HUES64 (cell line): ENCODE measurements around the gene SLC8A1.

Source experiments
- H3K27ac ChIP-seq: 2 replicates; pipeline ENCODE4 v1.7.0; 2013; ENCODE audit warnings: low read depth, low read length, inconsistent platforms
- H3K27me3 ChIP-seq: 2 replicates; pipeline ENCODE4 v1.6.1; 2013; ENCODE audit warnings: mild to moderate bottlenecking, low read length; ENCODE audit not compliant: insufficient read depth
- H3K36me3 ChIP-seq: 2 replicates; pipeline ENCODE4 v1.6.1; 2013; ENCODE audit warnings: mild to moderate bottlenecking, low read length; ENCODE audit not compliant: insufficient read depth
- H3K4me1 ChIP-seq: 2 replicates; pipeline ENCODE4 v1.6.1; 2013; ENCODE audit warnings: mild to moderate bottlenecking, low read length, moderate library complexity; ENCODE audit not compliant: insufficient read depth
- H3K4me3 ChIP-seq: 2 replicates; pipeline ENCODE4 v1.5.1; 2013; ENCODE audit warnings: mild to moderate bottlenecking, low read length, moderate library complexity
- H3K9ac ChIP-seq: 2 replicates; pipeline ENCODE4 v1.6.1; 2013; ENCODE audit warnings: mild to moderate bottlenecking, low read depth, low read length
- H3K9me3 ChIP-seq: 2 replicates; pipeline ENCODE4 v1.6.1; 2013; ENCODE audit warnings: low read depth, low read length; ENCODE audit not compliant: insufficient read depth
- WGBS: fragments of 150-250, 120-280 bp; methylation state at CpG from one replicate; pipeline ENCODE4 v1.1.7; 2013; ENCODE audit warnings: missing lambda C conversion rate; 5-methylcytosine and 5-hydroxymethylcytosine counted together

SLC8A1 gene

DNA sequence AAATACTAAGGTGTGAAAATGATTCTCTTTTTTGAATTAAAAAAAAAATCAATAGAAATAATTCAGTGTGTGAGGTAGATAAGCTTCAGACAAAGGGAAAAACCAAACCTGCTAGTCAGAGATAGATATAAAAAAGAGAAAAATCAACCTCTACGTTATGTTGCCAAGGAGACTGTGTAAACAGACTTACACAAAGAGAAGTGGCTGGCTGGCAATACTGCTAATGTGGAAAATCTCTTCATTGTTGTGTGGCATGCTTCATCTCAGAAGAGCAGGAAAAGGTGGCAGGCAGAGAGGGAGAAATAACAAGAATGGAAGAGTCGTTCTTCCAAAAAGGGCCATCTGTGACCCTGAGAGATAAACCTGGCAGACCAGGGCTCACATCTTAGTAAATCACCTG lies 200.8 kb downstream of the SLC8A1 start:
- no peak overlapping the region for H3K4me3 ChIP-seq
- H3K27me3 ChIP-seq = no peaks in the 10 kb centered on the region
- H3K27ac ChIP-seq = no peak overlapping the region
- no peaks in the 10 kb centered on the region for H3K9me3 ChIP-seq
- H3K9ac ChIP-seq = no peak overlapping the region
- 86% methylated on average over 2 of the region's 2 CpGs for WGBS
- H3K36me3 ChIP-seq = no peaks in the 10 kb centered on the region
- peaks cover 3% of the 10 kb centered on the region; the same call in 1 of the 2 replicates for H3K4me1 ChIP-seq

- Histone ChIP-seq H3K9ac (no peak overlapping the region), H3K27me3 (no peaks in the 10 kb centered on the region), H3K4me1 (peaks cover 6% of the 10 kb centered on the region), H3K36me3 (no peaks in the 10 kb centered on the region), H3K27ac (no peak overlapping the region), H3K4me3 (no peak overlapping the region), H3K9me3 (no peaks in the 10 kb centered on the region)
- 100% methylated on average over 1 of the region's 2 CpGs for WGBS
Observed at GRCh38 chr2:40249577-40249976, 202.3 kb downstream of the SLC8A1 start.

GRCh38 chr2:40248294-40248693 lies 203.6 kb downstream of the SLC8A1 start:
- no peaks in the 10 kb centered on the region for H3K36me3 ChIP-seq
- H3K4me3 ChIP-seq = no peak overlapping the region
- peaks cover 19% of the 10 kb centered on the region for H3K4me1 ChIP-seq
- H3K9ac ChIP-seq = no peak overlapping the region
- H3K27me3 ChIP-seq = no peaks in the 10 kb centered on the region
- 100% methylated on average over 1 of the region's 1 CpG for WGBS
- no peak overlapping the region for H3K27ac ChIP-seq
- no peaks in the 10 kb centered on the region for H3K9me3 ChIP-seq

DNA sequence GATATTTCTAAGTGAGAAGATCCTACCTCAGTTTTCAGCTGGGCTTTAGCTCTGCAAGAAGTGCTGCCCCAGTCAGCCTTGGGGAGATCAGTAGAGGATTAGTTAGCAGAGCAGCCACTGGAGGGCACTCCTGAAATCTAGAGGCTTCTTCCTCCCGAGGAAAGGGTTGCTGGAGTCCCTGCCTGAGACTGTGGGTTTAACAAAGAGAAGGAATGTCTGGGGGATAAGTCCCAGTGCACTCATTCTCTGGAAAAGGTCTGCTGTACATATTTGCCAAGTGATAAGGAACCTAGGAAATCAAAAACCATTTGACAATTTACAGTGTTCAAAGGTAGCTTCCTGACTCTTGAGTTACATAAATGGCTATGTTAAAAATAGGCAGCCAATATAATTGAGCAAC lies 207.2 kb downstream of the SLC8A1 start:
- H3K27me3 ChIP-seq = no peaks in the 10 kb centered on the region
- 14% methylated on average over 1 of the region's 1 CpG for WGBS
- peaks cover 35% of the 10 kb centered on the region for H3K4me1 ChIP-seq
- no peak overlapping the region for H3K4me3 ChIP-seq
- H3K36me3 ChIP-seq = no peaks in the 10 kb centered on the region
- H3K9ac ChIP-seq = no peak overlapping the region
- no peaks in the 10 kb centered on the region for H3K9me3 ChIP-seq
- H3K27ac ChIP-seq = 0 out of 2 replicates have a peak overlapping the region, but pooled peaks have one; percentile 7

GRCh38 chr2:40244251-40244650 lies 207.6 kb downstream of the SLC8A1 start:
- Histone ChIP-seq H3K9ac (no peak overlapping the region), H3K9me3 (no peaks in the 10 kb centered on the region), H3K4me1 (peaks cover 35% of the 10 kb centered on the region), H3K27me3 (no peaks in the 10 kb centered on the region), H3K27ac (peak overlapping the region; percentile 7; the same call in 1 of the 2 replicates), H3K36me3 (no peaks in the 10 kb centered on the region), H3K4me3 (no peak overlapping the region)
- WGBS = 77% methylated on average over 6 of the region's 6 CpGs

GRCh38 chr2:40243581-40244187 lies 208.2 kb downstream of the SLC8A1 start:
- no peaks in the 10 kb centered on the region for H3K27me3 ChIP-seq
- no peak overlapping the region for H3K4me3 ChIP-seq
- peak overlapping the region; percentile 7 for H3K27ac ChIP-seq
- H3K9ac ChIP-seq = no peak overlapping the region
- 58% methylated on average over 3 of the region's 3 CpGs for WGBS
- no peaks in the 10 kb centered on the region for H3K36me3 ChIP-seq
- H3K9me3 ChIP-seq = no peaks in the 10 kb centered on the region
- H3K4me1 ChIP-seq = peaks cover 35% of the 10 kb centered on the region

DNA sequence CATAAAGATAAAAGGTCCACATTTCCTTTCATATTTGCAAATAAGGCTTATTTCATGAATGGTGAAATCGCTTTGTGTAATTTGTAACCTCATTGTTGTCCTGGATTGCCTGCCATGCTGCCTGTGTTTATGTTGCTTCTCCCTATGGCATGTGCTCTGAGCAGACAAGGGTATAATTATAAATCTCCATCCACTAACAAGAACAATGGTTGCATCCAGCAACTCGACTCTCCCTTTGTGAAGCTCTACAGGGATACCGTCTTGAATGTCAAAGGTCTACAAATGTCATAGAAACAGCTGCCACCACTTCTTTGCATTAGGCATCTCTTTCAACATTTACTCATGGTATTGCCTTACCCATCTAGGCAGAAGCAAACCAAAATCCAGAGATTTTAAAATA lies 209.6 kb downstream of the SLC8A1 start:
- WGBS = 37% methylated on average over 3 of the region's 3 CpGs
- H3K27ac ChIP-seq = peak overlapping the region; percentile 65; the same call in 1 of the 2 replicates
- no peaks in the 10 kb centered on the region for H3K36me3 ChIP-seq
- no peaks in the 10 kb centered on the region for H3K9me3 ChIP-seq
- no peak overlapping the region for H3K9ac ChIP-seq
- no peak overlapping the region for H3K4me3 ChIP-seq
- no peaks in the 10 kb centered on the region for H3K27me3 ChIP-seq
- H3K4me1 ChIP-seq = peaks cover 35% of the 10 kb centered on the region

- 87% methylated on average over 5 of the region's 5 CpGs for WGBS
- peaks cover 35% of the 10 kb centered on the region for H3K4me1 ChIP-seq
- H3K27me3 ChIP-seq = no peaks in the 10 kb centered on the region
- H3K9ac ChIP-seq = no peak overlapping the region
- H3K36me3 ChIP-seq = no peaks in the 10 kb centered on the region
- no peak overlapping the region for H3K4me3 ChIP-seq
- H3K9me3 ChIP-seq = no peaks in the 10 kb centered on the region
- no peak overlapping the region for H3K27ac ChIP-seq
Observed at GRCh38 chr2:40240070-40240469, 211.8 kb downstream of the SLC8A1 start.

GRCh38 chr2:40230707-40231432 lies 221.0 kb downstream of the SLC8A1 start:
- H3K9ac ChIP-seq = no peak overlapping the region
- no peaks in the 10 kb centered on the region for H3K27me3 ChIP-seq
- H3K4me1 ChIP-seq = peaks cover 3% of the 10 kb centered on the region; the same call in 1 of the 2 replicates
- 89% methylated on average over 3 of the region's 3 CpGs for WGBS
- H3K4me3 ChIP-seq = no peak overlapping the region
- H3K27ac ChIP-seq = no peak overlapping the region
- H3K9me3 ChIP-seq = no peaks in the 10 kb centered on the region
- no peaks in the 10 kb centered on the region for H3K36me3 ChIP-seq

DNA sequence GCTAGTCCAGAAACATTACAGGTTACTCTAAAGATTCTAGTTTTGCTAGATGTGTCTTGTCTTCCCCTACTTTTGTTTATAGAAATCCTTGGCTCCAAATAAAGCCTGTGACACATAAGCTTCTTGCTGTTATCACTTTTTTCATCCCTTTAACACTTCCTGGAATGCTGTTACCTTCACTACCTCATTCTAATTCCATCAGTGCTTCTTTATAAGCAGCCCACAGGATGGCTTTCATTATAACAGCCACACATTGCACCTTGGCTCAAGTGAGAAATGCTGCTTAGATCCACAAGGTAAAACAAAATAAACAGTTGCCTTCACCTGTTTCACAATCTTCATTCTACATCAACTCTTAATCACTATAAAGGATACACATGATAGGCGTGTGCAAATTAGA lies 221.7 kb downstream of the SLC8A1 start:
- H3K36me3 ChIP-seq = no peaks in the 10 kb centered on the region
- H3K27me3 ChIP-seq = no peaks in the 10 kb centered on the region
- no peak overlapping the region for H3K27ac ChIP-seq
- H3K9ac ChIP-seq = no peak overlapping the region
- peaks cover 9% of the 10 kb centered on the region for H3K4me1 ChIP-seq
- no CpG with 5 or more reads among the region's 1 CpG for WGBS
- no peak overlapping the region for H3K4me3 ChIP-seq
- no peaks in the 10 kb centered on the region for H3K9me3 ChIP-seq

DNA sequence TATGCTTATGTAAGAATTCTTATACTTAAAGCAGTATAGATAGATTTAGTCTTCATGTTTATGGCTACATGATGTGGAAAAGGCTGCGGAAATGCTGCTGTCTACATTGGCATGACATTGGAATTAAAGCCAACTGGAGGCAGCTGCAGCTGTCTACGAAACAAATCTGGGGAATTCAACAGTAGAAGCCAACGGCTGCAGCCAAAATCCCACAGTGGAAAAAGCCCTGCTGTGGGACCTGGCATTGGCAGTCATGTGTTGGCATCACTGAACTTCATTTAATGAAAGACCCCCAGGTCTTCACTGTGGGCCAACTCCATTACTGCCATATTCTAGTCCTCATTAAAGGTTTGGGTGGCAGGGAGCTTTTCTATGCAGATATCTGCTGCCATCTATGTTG lies 223.6 kb downstream of the SLC8A1 start:
- H3K4me3 ChIP-seq = no peak overlapping the region
- peaks cover 13% of the 10 kb centered on the region for H3K4me1 ChIP-seq
- no peak overlapping the region for H3K9ac ChIP-seq
- H3K27ac ChIP-seq = no peak overlapping the region
- H3K36me3 ChIP-seq = no peaks in the 10 kb centered on the region
- H3K9me3 ChIP-seq = no peaks in the 10 kb centered on the region
- H3K27me3 ChIP-seq = no peaks in the 10 kb centered on the region
- WGBS = 94% methylated on average over 3 of the region's 3 CpGs
